Gastrocnemius medialis (tissue), 4 donors: ENCODE data around the gene SSR1.

Experiments used
- CTCF ChIP-seq, 5 experiments: fragments of 450-650 bp in 3 of 5; fragments of 200-600 bp in 2 of 5; sonication (generic) in 2 of 5; IDR thresholded peaks in 4 of 5; conservative IDR thresholded peaks in 1 of 5; 1 replicate in 4 of 5; 2 replicates in 1 of 5; pipeline ENCODE4 v1.5.1; 2016 to 2019; ENCODE audit warnings: antibody characterized with exemption in 5 of 5, mild to moderate bottlenecking in 3 of 5, moderate library complexity in 3 of 5
- POLR2A ChIP-seq, 2 donors: fragments of 450-650 bp; IDR thresholded peaks; one replicate each; pipeline ENCODE4 v1.6.1; 2017; ENCODE audit warnings: antibody characterized with exemption in 2 of 2, mild to moderate bottlenecking in 2 of 2, moderate library complexity in 2 of 2

GRCh38 chr6:7224731-7225130 is 88.3 kb downstream of the SSR1 start:
- no peak for TF ChIP-seq CTCF (IDR thresholded peaks at IDR 0.05 in 4 of 5, conservative IDR thresholded peaks at IDR 0.05 in 1 of 5)
- TF ChIP-seq POLR2A (IDR thresholded peaks at IDR 0.05): no peak
